Measurements from ENCODE around the gene SLC35F3. TPM values are rescaled to one million over a fixed set of nuclear protein-coding genes. Genes with fewer than 3 reads are reported as not detected.

Gene SLC35F3
- total RNA-seq, 1 experiment from 2014 or later: 22.7 TPM

DNA sequence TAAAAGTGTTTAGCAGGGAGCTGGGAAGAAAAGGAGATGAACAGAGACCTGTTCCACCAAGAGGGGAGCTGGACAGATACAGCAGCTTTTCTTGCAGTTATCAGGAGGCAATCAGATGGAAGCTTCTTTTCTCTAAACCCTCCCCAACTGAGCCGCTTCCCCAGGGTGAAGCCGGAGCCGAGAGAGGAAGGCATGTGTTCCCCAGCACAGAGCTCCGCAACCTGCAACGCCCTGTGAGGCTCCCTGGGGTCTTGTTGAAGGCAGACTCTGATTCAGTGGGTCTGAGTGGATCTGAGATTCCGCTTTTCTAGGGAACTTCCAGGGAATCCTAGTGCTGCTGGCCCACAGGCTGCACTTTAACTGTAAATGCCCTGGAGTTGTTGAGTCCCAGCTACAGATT lies 329.7 kb downstream of the SLC35F3 start:
- intact Hi-C loops (cut with micrococcal nuclease; ENCODE audit: unreplicated experiment): no loop called here
- peaks cover 9% of the 10 kb centered on the region for H3K4me1 ChIP-seq (ENCODE audit: insufficient read depth, low read length, poor library complexity, severe bottlenecking)
- TF ChIP-seq, protein P1, sequence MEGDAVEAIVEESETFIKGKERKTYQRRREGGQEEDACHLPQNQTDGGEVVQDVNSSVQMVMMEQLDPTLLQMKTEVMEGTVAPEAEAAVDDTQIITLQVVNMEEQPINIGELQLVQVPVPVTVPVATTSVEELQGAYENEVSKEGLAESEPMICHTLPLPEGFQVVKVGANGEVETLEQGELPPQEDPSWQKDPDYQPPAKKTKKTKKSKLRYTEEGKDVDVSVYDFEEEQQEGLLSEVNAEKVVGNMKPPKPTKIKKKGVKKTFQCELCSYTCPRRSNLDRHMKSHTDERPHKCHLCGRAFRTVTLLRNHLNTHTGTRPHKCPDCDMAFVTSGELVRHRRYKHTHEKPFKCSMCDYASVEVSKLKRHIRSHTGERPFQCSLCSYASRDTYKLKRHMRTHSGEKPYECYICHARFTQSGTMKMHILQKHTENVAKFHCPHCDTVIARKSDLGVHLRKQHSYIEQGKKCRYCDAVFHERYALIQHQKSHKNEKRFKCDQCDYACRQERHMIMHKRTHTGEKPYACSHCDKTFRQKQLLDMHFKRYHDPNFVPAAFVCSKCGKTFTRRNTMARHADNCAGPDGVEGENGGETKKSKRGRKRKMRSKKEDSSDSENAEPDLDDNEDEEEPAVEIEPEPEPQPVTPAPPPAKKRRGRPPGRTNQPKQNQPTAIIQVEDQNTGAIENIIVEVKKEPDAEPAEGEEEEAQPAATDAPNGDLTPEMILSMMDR (conservative IDR thresholded peaks at IDR 0.05; ENCODE audit: low read depth, low read length): no peak
- no peak for TF ChIP-seq EZH2 (IDR thresholded peaks at IDR 0.05; ENCODE audit: borderline replicate concordance, low read depth, low read length, poor library complexity, severe bottlenecking)
- no peaks in the 10 kb centered on the region for H3K27me3 ChIP-seq (replicated peaks; ENCODE audit: insufficient read depth, low read depth, low read length, poor library complexity)
- no peaks in the 10 kb centered on the region for H3K9me3 ChIP-seq (ENCODE audit: low read depth, low read length, poor library complexity, severe bottlenecking)
- ChIA-PET CTCF (no interaction called here), POLR2A (ENCODE audit: low non-redundant PET) (no interaction called here)
- no peak for DNase-seq (ENCODE audit: low spot score)
- H3K27ac ChIP-seq (ENCODE audit: low read depth, low read length, poor library complexity, severe bottlenecking): no peak overlapping the region
- H3K36me3 ChIP-seq (ENCODE audit: insufficient read depth, low read length, poor library complexity, severe bottlenecking): no peaks in the 10 kb centered on the region
- H3K4me3 ChIP-seq (ENCODE audit: low read depth, low read length, poor library complexity, severe bottlenecking): no peak overlapping the region
- no TSS peak for BruUV-seq (replicated peaks)

DNA sequence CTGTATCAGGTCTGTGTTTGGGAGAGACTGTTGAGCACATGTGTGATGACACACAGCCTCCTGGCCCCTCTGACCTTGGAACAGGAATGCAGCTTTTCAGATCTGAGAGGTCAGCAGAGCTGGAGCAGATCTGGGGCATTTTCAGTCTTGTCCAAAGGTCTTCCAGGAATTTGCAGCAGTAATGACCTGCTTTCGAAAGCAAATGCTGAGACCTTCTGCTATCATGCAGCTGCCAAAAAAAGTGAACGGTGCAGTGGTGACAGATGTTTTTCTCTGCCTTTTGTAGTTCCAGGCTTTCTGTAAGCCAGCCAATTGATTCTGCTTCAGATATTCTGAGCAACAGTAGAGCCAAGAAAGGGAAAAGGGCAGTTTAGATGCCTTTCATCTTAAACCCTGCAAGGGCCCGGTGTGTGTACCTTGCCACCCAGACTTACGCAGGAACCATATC lies 331.0 kb downstream of the SLC35F3 start:
- H3K27ac ChIP-seq (ENCODE audit: low read depth, low read length, poor library complexity, severe bottlenecking): no peak overlapping the region
- no peaks in the 10 kb centered on the region for H3K36me3 ChIP-seq (ENCODE audit: insufficient read depth, low read length, poor library complexity, severe bottlenecking)
- no TSS peak for BruUV-seq (replicated peaks)
- no peaks in the 10 kb centered on the region for H3K27me3 ChIP-seq (replicated peaks; ENCODE audit: insufficient read depth, low read depth, low read length, poor library complexity)
- ChIA-PET CTCF (no interaction called here), POLR2A (ENCODE audit: low non-redundant PET) (no interaction called here)
- no peaks in the 10 kb centered on the region for H3K9me3 ChIP-seq (ENCODE audit: low read depth, low read length, poor library complexity, severe bottlenecking)
- DNase-seq (ENCODE audit: low spot score): no peak
- TF ChIP-seq, protein P1 (conservative IDR thresholded peaks at IDR 0.05; ENCODE audit: low read depth, low read length): no peak
- intact Hi-C loops (cut with micrococcal nuclease; ENCODE audit: unreplicated experiment): no loop called here
- H3K4me1 ChIP-seq (ENCODE audit: insufficient read depth, low read length, poor library complexity, severe bottlenecking): no peaks in the 10 kb centered on the region
- H3K4me3 ChIP-seq (ENCODE audit: low read depth, low read length, poor library complexity, severe bottlenecking): no peak overlapping the region

DNA sequence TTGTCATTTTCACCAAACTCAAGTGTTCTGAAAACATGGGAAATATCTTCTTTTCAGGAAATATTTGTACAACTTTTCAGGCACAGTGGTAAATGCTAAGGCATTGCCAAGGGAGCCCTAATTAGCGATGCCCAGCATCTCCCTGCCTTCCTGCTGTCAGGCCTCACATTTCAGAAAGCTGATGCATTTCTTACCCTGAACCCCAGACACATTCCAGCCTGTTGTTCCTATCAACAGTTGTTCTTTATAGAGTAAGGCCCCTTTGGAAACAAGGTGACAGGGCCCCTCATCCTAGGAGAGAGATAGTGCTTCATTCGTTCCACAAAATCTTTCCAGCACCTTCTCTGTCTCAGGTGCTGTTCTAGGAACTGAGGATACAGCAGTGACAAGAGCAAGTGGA lies 332.9 kb downstream of the SLC35F3 start:
- ChIA-PET POLR2A (ENCODE audit: low non-redundant PET) (no interaction called here), CTCF (no interaction called here)
- Histone ChIP-seq H3K27ac (ENCODE audit: low read depth, low read length, poor library complexity, severe bottlenecking) (no peak overlapping the region), H3K27me3 (replicated peaks; ENCODE audit: insufficient read depth, low read depth, low read length, poor library complexity) (no peaks in the 10 kb centered on the region), H3K36me3 (ENCODE audit: insufficient read depth, low read length, poor library complexity, severe bottlenecking) (no peaks in the 10 kb centered on the region), H3K4me3 (ENCODE audit: low read depth, low read length, poor library complexity, severe bottlenecking) (no peak overlapping the region), H3K9me3 (ENCODE audit: low read depth, low read length, poor library complexity, severe bottlenecking) (no peaks in the 10 kb centered on the region), H3K4me1 (ENCODE audit: insufficient read depth, low read length, poor library complexity, severe bottlenecking) (no peaks in the 10 kb centered on the region)
- TF ChIP-seq, protein P1 (conservative IDR thresholded peaks at IDR 0.05; ENCODE audit: low read depth, low read length): no peak
- no peak for DNase-seq (ENCODE audit: low spot score)
- no TSS peak for BruUV-seq (replicated peaks)
- intact Hi-C loops (cut with micrococcal nuclease; ENCODE audit: unreplicated experiment): no loop called here
